ENCODE measurements around the gene CRACDL.

CRACDL gene

DNA sequence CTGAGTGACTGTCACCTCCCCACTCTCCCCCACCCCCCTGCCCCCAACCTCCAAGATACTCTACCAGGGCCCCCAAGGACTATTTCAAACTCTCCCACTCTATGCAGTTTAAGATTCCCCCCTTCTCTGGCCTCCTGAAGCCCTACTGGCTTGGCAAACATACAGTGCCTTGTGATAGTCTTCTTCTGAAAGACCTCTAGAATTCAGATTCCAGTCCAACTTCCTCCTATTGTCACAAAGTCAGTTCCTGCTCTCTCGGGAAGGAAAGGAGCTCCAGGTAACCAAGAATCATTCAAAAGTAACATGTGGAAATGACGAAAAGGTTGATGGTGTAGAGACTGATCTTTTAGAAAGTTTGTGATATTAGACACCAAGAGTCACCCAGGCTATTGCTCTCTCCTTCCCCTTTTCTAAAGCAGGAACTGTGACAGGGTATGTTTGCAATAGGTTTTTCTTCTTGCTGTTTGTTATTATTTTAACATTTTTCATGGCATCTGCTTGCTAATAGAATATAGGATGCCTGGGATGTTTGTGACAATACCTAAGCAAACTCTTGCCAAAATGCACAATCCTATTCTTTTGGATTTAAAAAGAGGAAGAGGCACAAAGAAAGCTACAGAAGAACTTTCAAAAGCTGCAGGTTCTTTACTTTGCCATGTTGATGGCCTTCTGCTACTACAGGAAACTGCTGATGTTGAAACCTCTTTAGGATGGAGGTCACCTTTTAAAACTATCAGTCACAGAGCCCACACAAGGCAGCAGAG is 111.6 kb downstream of the CRACDL start:
- no peak for DNase-seq (ENCODE audit: low spot score)

DNA sequence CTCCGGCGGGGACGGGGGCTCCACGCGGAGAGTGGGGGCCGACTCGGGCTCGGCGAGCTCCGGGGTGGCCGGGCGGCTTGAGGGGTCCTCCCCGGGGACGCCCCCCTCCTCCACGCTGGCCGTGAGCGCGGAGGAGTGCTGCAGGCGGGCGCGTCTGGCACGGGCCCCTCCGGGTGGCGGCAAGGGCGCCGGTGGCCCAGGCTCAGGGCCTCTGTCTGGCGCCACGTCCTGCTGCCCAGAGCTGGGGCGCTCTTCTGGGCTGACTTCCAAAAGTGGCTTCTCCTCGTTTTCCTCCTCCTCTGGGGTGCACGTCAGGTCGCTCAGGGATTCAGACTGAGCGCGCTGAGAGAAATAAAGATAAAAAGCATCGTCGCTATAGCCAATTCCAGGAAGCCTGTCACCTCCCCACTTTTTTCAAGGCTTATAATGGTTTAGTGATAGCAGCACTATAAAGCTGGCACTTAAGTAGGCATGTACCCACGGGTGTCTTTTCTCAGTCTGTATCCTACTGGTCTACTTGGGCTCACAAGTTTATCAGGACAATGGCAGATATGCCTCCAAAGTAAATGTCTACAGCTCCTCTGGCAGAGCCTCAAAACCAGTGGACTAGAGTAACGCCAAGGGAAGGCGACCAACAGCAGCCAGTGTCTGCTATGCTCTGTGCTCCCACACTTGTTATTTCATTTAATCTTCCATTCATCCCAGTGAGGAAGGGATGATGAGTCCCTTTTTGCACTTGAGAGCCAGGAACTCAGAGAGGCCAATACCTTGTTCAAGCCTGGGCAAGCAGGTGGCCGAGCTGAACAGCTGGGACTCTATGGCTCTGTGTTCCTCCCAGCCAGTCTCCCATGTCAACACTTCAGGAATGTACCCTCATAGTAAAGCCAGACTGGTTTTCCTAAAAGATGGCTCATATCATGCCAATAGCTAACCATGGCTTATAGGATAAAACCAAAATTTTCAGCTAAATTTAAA is 112.5 kb downstream of the CRACDL start:
- no peak for DNase-seq (ENCODE audit: low spot score)

DNA sequence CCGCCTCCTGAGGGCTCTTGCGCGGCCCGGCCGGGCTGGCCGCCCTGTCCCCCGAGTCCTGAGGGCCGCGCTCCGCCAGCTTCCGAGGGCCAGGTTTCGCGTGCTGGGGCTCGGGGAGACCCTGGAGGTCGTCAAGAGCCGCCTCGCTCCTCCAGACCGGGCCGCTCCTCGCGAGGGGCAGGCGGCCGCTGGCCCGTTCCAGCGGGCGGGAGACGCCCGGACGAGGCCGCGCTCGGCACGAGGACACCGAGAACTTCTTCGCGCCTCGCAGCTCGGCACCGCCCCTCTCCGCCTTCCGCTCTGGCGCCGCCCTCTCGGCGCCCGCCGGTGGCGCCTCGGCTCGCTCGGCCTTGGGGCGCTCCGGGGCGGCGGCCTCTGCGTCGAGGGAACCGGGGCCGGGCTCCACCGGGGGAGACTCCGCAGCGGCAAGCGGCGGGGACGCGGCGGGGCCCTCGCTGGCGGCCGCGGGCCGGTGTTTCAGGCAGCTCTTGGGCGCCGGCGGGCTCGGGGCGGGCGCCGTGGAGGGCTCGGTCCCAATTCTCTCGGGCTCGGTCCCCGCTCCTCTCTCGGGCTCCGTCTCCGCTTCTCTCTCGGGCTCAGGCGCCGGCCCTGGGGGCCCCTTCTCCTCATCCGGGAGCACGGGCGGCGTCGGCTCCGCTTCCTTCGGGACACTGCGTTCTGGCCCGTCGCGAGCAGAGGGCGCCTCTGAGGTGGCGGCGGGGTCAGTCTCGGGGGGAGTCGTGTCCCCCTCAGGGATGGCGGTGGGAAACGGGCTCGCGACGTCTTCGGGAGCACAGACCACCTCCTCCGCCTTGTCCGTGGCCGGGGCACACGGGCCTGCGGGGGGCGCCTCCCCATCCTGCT is 113.5 kb downstream of the CRACDL start:
- no peak for DNase-seq (ENCODE audit: low spot score)

DNA sequence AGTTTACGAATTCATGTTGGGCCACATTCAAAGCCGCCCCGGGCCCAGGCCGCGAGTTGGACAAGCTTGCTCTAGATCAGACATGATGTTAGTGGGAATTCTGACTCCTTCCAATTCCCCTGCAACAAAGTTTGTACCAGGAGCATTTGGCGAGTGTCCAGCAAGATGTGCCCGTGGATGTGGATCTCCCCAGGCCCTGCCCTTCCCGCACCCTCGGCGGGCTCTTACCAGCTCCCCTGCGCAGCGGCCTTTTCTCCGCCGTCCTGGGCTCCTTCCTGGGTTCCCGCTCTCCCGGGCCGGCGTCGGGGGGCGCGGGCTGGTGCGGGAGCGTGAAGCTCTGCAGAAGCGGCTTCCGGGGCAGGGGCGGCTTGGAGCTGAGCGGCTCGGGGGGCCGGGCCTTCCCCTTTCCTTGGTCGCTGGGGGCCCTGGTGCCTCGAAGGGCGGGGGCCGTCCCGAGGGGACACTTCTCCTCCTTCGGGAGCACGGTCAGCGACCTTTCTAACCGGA is 114.3 kb downstream of the CRACDL start:
- no peak for DNase-seq (ENCODE audit: low spot score)

DNA sequence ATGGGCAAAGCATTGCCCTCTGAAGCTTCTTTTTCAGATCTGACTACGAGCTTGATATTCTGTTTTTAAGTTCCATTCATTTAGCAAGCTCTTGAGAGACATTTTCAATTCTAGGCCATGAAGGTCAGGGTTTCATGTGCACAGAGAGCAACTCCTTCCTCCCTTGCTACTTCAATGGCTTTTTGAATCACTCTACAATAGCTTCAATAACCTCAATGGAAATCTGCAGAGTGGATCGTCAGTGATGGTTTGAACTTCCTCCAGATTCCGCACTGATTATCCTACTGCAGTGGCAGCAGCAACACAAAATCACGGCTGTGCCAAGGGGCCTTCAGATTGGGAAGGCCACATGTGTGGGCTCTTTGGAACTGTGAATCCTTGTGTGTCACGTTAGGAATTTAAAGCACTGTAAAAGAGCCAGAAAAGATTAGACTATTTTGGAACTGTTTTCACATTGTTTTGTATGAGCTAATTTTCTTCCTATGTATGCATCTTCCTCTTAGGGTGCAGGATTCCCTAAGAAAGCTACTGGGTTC is 116.7 kb downstream of the CRACDL start:
- DNase-seq (ENCODE audit: low spot score) = no peak

DNA sequence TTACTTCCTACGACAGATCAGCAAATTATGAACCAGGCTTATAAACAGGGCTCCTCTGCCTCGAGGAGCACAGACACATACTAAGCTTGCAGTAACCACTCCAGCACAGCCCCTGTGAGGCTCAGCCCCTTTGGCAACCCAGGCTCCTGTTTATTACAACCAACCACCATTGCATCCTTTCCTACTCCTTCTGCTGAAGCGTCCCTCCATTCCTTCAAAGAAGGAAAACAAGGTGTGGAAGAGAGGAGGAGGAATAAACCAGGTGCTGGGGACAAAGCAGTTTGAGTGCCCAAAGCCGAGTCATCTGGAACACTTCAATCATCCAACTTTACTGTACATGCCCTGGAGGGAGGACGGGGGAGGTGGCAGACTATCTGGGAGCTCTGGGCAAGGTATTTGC is 117.9 kb downstream of the CRACDL start:
- DNase-seq (ENCODE audit: low spot score) = no peak

DNA sequence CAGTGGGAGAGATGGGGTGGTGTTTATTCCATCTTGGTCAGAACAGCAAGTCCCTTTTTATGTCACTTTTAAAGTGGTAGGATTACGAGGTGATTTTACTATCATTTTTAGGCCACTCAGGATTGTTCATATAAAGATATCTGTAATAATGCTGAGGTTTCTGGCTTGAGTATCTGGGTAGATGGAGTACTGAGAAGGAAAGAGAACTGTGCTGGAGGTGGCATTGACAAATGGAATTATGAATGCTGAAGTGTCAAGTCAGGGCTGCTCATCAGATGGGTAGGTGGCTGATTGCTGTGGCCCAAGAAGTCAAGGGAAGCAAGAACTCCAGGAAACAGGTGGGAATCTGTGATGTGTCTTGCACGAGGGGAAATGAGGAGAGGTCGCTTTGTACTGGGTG is 119.7 kb downstream of the CRACDL start:
- DNase-seq (ENCODE audit: low spot score) = no peak

DNA sequence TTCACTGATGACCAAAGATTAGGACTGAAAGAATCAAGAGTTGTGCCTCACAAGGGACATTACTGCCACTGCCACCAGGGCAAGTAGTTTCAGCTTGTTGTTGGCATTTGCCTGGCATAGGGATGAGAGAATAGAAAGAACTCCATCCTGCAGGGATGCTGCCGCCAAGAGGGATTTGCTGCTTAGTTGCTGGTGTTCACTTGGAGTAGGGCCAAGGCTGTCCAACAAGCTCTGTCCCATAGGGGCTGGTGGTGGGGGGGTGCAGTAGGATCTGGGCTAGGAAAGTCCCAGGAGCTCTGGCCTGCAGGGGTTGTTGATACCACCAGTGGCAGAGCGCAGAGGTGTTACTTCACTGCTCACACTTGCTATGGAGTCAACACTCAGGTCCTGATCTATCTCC is 120.2 kb downstream of the CRACDL start:
- no peak for DNase-seq (ENCODE audit: low spot score)

DNA sequence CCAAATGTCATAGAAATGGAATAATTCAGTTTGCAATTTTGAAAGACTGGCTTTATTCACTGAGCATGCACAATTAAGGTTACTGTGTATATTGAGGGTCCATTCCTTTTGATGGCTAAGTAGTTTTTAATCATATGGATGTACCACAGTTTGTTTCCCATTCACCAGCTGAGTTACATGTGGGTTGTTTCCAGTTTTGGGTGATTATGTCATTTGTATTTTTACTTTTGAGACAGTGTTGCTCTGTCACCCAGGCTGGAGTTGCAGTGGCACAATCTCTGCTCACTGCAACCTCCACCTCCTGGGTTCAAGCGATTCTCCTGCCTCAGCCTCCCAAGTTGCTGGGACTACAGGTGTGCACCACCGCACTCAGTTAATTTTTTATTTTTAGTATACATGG is 124.3 kb downstream of the CRACDL start:
- DNase-seq (ENCODE audit: low spot score) = no peak

DNA sequence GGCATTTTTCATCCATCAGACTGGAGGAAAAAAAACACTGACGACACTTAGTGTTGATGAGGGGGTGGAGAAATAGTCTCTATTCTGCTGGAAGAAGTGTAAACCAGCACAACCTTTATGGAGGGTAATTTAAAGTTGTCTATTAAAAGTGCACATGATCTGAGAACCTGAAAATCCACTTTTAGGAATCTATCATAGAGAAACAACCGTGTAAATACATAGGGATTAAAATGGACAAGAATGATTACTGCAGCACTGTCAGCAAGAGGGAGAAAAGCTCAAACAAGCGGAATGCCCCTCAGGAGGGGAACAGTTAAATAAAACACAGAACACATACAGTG is 125.5 kb downstream of the CRACDL start:
- DNase-seq (ENCODE audit: low spot score) = no peak

DNA sequence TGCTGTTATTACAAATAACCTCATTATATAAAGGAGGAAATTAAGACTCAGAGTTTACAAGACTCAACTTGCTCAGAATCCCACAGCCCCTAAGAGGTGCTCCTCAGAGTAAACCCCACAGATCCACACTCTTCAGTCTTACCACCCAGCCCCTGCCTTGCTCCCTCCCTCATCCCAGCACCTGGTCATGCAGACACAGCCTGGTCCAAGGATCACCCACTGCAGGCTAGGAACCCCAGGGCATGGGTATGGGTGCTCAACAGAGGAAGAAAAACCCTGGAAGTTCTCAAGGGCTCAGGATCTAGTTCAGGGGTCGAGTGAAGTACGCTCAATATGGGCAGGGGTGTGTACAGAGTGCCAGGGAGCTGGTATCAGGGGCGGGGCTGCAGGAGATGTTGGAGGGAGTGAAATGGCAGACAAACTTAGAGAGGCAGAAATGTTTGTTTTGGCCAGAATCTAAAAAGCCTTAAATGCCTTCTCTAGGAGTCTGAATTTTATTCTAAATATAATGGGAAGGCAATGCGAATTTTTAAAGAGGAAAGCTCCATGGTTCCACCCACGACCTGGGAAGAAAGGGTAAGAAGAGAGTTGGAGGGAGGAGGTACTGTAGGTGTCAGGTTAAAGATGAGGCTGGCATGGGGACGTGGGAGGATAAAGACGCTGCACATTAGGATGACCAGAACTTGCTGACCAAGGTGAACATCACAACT is 126.0 kb downstream of the CRACDL start:
- DNase-seq (ENCODE audit: low spot score) = peak; percentile 31

DNA sequence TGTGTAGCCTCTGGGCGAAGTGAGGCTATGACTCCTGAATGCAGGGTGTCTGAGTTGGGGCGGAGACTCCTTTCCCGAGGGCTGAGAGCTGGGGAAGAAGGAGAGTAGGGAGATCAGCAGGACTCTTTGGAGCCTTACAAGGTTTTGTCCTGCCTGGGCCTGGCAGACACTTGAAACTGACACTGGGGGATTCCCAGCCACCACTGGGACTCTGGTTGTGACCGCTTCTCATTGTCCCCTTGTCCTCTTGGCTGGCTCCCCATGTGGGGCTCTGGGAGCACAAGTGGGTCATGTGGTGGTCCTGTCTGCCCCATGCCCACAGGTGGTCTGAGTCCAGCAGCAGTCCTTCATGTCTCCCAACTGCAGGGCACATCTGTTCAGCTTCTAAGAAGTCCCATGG is 126.9 kb downstream of the CRACDL start:
- no peak for DNase-seq (ENCODE audit: low spot score)

DNA sequence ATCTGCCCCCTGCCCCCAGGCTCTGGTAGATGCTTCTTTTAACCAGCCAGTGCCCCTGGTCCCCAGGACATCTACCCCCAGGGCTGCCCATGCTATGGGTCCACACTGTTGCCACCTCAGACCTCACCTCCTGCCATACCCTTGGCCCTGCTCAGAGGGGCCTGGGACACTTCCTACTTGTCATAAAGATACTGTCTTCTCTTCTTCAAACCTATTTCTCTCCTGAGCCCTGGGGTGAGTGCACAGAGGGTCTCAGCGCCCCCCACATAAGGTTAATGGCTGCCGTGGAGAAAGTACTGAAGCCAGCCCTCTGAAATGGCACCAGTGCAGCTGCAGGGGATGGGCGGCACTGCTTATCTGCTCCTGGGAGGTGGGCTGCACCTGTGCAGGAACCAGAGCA is 127.5 kb downstream of the CRACDL start:
- DNase-seq (ENCODE audit: low spot score) = no peak

DNA sequence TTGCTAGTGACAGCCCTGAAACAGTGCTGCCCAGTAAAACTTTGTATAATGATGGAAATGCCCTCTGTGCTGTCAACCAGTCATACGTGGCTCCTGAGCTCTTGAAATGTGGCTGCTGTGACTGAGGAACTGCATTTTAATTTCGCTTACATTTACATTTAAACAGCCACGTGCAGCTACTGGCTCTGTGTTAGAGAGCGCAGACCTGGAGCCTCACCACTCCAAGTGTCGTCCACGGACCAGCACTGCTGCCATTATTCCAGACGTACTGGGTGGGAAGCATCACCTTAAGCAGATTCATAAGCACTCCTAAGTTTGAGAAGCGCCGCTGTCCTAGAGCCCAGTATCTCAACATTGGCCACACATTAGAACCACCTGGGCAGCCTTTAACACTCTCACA is 128.1 kb downstream of the CRACDL start:
- DNase-seq (ENCODE audit: low spot score) = no peak

DNA sequence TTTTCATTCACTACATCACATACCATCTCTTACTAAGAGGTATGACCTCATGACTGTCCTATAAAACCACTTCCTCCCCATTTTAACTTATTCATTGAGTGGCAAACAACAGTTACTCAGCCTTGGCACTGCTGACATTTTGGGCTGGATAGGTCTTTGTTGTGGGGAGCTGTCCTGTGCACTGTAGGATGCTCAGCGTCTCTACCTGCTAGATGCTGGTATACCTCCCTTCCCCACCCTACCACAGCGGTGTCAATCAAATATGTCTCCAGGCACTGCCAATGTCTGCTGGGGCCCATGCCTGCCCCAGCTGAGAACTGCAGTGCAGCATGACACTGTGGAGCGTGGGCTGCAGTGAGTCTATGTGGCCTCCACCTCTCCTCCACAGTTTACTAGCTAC is 128.8 kb downstream of the CRACDL start:
- DNase-seq (ENCODE audit: low spot score) = no peak

DNA sequence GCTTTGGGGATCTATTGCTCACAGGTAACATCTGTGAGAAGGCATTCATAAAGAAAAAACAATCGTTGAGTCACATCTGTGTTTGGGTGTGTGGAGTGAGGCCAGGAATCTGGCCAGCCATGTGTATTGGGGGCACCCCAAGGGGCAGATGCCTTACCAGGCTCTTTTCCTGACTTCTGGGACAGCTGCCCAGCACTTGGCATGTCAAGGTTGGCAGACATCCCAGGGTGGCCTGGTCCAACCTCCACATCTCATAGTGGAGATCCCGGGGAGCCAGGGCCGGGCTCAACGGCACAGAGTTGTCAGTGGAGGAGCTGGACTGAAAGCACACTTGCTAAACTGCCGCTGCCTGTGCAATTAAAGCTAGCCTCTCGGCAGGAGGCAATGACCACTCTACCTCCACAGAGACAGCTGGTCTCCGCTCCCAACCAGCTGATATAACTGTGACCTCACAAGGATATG is 129.8 kb downstream of the CRACDL start:
- no peak for DNase-seq (ENCODE audit: low spot score)

DNA sequence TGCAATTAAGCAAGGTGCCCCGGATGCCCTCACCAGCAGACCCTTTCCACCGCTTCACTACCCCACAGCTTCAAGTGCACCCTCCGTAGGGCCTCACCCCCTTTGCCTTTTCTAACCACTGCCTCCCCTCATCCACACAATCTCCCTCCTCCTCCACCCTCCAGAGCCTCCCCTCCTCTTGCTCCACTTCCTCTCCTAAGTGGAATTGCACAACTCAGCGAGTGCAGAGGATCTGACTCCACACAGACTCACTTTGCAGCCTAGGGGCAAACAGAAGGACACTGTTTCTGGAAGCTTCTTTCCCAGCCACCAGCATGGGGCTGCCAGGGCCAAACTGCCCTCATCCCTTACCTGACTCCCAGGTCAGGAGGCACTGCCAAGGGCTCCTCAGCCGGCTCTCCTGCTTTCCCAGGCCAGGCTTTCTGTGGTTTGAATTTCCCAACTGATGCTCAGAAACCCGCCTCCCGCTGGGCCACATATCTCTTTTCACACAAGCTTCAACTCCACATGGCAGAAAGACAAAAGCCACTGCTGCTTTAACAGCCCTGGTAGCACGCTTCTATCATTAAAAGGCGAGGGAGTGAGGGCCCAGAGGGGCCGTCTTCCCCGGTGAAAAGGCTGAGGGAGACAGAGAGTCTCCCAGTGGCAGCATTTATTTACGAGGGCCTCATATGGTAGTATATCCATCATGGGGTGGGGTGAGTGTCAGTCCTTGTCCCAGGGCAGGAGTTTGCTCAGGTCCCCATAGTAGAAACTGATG is 130.4 kb downstream of the CRACDL start:
- DNase-seq (ENCODE audit: low spot score) = no peak

DNA sequence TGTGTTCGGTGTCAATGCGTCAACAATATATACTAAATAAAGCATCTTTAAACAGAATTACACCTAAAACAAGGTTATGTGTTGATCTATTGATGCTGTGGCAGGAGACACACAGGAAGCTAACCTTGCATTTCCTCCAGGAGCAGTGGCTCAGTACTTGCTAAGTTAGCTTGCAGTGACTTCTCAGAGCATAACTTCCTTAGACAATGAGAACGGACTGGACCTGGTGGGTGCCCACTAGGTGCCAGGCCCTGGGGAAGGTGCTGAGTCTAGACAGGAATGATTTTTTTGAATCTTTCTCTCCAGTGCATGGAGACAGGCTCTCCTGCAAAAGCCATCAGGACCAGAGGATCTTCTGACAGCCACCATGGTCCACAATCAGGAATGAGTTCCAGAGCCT is 131.3 kb downstream of the CRACDL start:
- no peak for DNase-seq (ENCODE audit: low spot score)

DNA sequence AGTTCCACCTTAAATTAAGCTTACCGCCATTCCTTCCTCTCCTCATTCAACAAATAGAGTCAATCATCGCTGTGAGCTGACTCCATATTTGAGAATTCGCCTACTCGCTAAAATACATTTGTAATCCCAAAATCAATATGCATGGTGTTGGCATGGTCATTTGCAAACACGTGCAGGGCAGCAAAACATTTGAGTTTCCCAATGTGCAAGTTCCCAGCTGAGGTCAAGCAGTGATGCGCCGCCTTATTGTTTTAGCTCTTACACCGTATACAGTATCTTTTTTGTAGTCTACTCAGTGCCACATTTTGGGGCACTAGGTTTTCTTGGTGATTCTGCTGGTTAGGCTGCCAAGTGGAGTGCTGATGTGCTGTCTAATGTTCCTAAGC is 131.8 kb downstream of the CRACDL start:
- no peak for DNase-seq (ENCODE audit: low spot score)
